ENCODE results near the gene NEU2. TPM values are rescaled to one million over a fixed set of nuclear protein-coding genes. Genes with fewer than 3 reads are reported as not detected.
A peak's percentile ranks its signal among the peaks of the same experiment; 100 is the strongest.

NEU2 gene
- total and polyA plus RNA-seq, 9 of the 15 experiments (the other 6 are each of a cell fraction or from before 2014, with no cell fraction given), result not detected

DNA sequence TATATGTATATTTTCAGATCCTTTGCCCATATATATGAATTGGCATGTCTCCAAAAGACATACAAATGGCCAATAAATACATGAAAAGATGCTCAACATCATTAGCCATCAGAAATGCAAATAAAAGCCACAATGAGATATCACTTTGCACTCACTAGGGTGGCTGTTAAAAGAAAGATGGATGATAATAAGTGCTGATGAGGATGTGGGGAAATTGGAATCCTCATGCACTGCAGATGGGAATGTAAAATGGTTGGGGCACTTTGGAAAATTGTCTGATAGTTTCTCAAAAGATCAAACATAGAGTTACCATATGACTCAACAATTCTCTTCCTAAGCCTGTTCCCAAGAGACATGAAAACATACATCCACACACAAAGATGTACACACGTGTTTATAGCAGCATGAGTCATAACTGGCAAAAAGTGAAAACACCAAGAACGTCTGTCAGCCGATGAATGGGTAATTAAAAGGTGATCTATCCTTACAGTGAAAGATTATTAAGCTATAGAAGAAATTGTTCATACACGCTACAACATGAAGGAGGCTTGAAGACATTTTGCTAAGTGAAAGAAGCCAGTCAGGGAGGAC lies 39.1 kb upstream of the NEU2 start:
- H3K79me2 ChIP-seq (ENCODE audit: control insufficient read depth, insufficient read depth, low read length), result no peaks in the 10 kb centered on the region
- ChIA-PET POLR2A (no interaction called here), CTCF (ENCODE audit: low intra/inter-chr PET ratio) (no interaction called here)
- 0% methylated on average over 4 of the region's 4 CpGs for WGBS (ENCODE audit: insufficient coverage, low coverage, missing lambda C conversion rate)
- no peak overlapping the region for H3K4me2 ChIP-seq (ENCODE audit: insufficient read depth, low read length)
- BruUV-seq (replicated peaks), result no TSS peak
- no peak overlapping the region for H3K9ac ChIP-seq (ENCODE audit: insufficient read depth in 1 of 2, low read depth in 2 of 2, low read length in 2 of 2)
- no peaks in the 10 kb centered on the region for H3K9me1 ChIP-seq (ENCODE audit: control insufficient read depth, insufficient read depth, low read length)
- no peak for ATAC-seq
- H3K27ac ChIP-seq (ENCODE audit: extremely low read depth, low read depth, low read length), result no peak overlapping the region
- H3K36me3 ChIP-seq (ENCODE audit: control insufficient read depth, insufficient read depth, low read length), result no peaks in the 10 kb centered on the region
- no peak for DNase-seq (ENCODE audit: extremely low read depth in 1 of 4, low spot score in 3 of 4)
- H3K9me3 ChIP-seq (replicated peaks; ENCODE audit: control insufficient read depth, insufficient read depth, low read depth, low read length), result no peaks in the 10 kb centered on the region
- no peaks in the 10 kb centered on the region for H3K27me3 ChIP-seq (ENCODE audit: control insufficient read depth in 2 of 2, insufficient read depth in 2 of 2, low read length in 2 of 2)
- FAIRE-seq, result no peak
- TF ChIP-seq HDAC6 (IDR thresholded peaks at IDR 0.05; ENCODE audit: low read depth, low read length) (no peak), NFIC (IDR thresholded peaks at IDR 0.05) (peak; percentile 14; the same call in 1 of the 2 replicates)
- H3K4me3 ChIP-seq, result no peak overlapping the region
- in situ Hi-C loops (cut with MboI) (no loop called here), intact Hi-C loops (cut with micrococcal nuclease) (no loop called here)
- peaks cover 0 to 4% of the 10 kb centered on the region in 2 experiments; a peak in 1 of 5 replicates for H3K4me1 ChIP-seq (replicated peaks in 1 of 2; ENCODE audit: control insufficient read depth in 2 of 2, insufficient read depth in 2 of 2, low read length in 2 of 2)
- H2AFZ ChIP-seq (ENCODE audit: low read depth, low read length), result no peak overlapping the region
- H4K20me1 ChIP-seq (replicated peaks; ENCODE audit: control insufficient read depth, insufficient read depth, low read length), result no peaks in the 10 kb centered on the region

DNA sequence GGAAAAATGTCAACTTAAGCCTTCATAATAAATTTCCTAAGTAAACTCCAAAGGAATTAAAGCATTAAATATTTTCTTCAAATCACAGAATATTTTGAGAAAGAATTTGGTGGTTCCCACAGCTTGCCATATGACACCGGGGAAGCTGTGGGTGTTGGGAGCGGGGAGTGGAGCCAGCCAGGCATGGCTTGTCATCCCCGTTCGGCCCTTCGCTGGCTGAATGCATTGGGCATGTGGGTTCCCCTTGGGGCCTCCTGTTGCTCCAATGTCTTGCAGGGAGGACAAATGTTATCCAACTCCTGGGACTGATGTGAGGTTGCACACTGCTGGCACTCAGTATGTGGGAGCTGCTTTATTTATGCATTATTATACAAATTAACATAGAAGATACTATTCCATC lies 38.0 kb upstream of the NEU2 start:
- no peak overlapping the region for H3K4me2 ChIP-seq (ENCODE audit: insufficient read depth, low read length)
- CTCF ChIA-PET (ENCODE audit: low intra/inter-chr PET ratio), result no interaction called here
- no peaks in the 10 kb centered on the region for H4K20me1 ChIP-seq (replicated peaks; ENCODE audit: control insufficient read depth, insufficient read depth, low read length)
- H3K9me1 ChIP-seq (ENCODE audit: control insufficient read depth, insufficient read depth, low read length), result no peaks in the 10 kb centered on the region
- no peak overlapping the region for H3K4me3 ChIP-seq
- DNase-seq (ENCODE audit: extremely low read depth in 1 of 4, low spot score in 3 of 4) (no peak), FAIRE-seq (no peak), ATAC-seq (no peak)
- no peak for TF ChIP-seq SMC3 (conservative IDR thresholded peaks at IDR 0.05; ENCODE audit: insufficient read depth, low read depth, low read length)
- no peak for TF ChIP-seq FOXA1 (IDR thresholded peaks at IDR 0.05; ENCODE audit: borderline replicate concordance)
- TF ChIP-seq PML (IDR thresholded peaks at IDR 0.05; ENCODE audit: low read length), result no peak
- no peak for TF ChIP-seq NEUROD1 (IDR thresholded peaks at IDR 0.05; ENCODE audit: borderline replicate concordance, low read depth, low read length, partially characterized antibody)
- no peak for TF ChIP-seq ZEB2 (IDR thresholded peaks at IDR 0.05)
- no peak for TF ChIP-seq TGIF2 (CRISPR knock-in tag; IDR thresholded peaks at IDR 0.05)
- no peaks in the 10 kb centered on the region for H3K36me3 ChIP-seq (ENCODE audit: control insufficient read depth, insufficient read depth, low read length)
- H3K9ac ChIP-seq (ENCODE audit: insufficient read depth in 1 of 2, low read depth in 2 of 2, low read length in 2 of 2), result no peak overlapping the region
- in situ Hi-C loops (cut with MboI) (no loop called here), intact Hi-C loops (cut with micrococcal nuclease) (no loop called here)
- no peak overlapping the region for H2AFZ ChIP-seq (ENCODE audit: low read depth, low read length)
- peaks cover 0 to 5% of the 10 kb centered on the region in 2 experiments; a peak in 1 of 5 replicates for H3K4me1 ChIP-seq (replicated peaks in 1 of 2; ENCODE audit: control insufficient read depth in 2 of 2, insufficient read depth in 2 of 2, low read length in 2 of 2)
- peaks cover 0 to 2% of the 10 kb centered on the region in 2 experiments; a peak in 2 of 5 replicates for H3K27me3 ChIP-seq (ENCODE audit: control insufficient read depth in 2 of 2, insufficient read depth in 2 of 2, low read length in 2 of 2)
- 46% methylated on average over 5 of the region's 5 CpGs for WGBS (ENCODE audit: insufficient coverage, low coverage, missing lambda C conversion rate)
- POLR2A ChIA-PET, result no interaction called here
- BruUV-seq (replicated peaks), result no TSS peak
- no peaks in the 10 kb centered on the region for H3K9me3 ChIP-seq (replicated peaks; ENCODE audit: control insufficient read depth, insufficient read depth, low read depth, low read length)
- no peaks in the 10 kb centered on the region for H3K79me2 ChIP-seq (ENCODE audit: control insufficient read depth, insufficient read depth, low read length)
- no peak overlapping the region for H3K27ac ChIP-seq (ENCODE audit: extremely low read depth, low read depth, low read length)
